Epithelial cell of esophagus (primary cell): ENCODE results near the gene TMEM126A.
"Not testable (repeated sequence)": the region's sequence is repeated elsewhere in the genome, so short reads cannot be mapped to it uniquely, and the experiment has no call there.

ENCODE experiments used
- DNase-seq: peaks from one replicate; pipeline ENCODE4 v3.0.0; 2010; ENCODE audit warnings: low read depth
- H3K4me3 ChIP-seq: 2 replicates; pipeline ENCODE4 v1.5.1; 2011; ENCODE audit warnings: mild to moderate bottlenecking, low read length, control low read depth
- TF ChIP-seq, protein P1 (sequence below): IDR thresholded peaks from 2 replicates; pipeline ENCODE4 v1.5.1; 2011; ENCODE audit warnings: low read depth, mild to moderate bottlenecking, low read length, control low read depth, inconsistent platforms; ENCODE audit not compliant: insufficient read depth; ENCODE audit errors: missing control alignments

The TMEM126A gene

DNA sequence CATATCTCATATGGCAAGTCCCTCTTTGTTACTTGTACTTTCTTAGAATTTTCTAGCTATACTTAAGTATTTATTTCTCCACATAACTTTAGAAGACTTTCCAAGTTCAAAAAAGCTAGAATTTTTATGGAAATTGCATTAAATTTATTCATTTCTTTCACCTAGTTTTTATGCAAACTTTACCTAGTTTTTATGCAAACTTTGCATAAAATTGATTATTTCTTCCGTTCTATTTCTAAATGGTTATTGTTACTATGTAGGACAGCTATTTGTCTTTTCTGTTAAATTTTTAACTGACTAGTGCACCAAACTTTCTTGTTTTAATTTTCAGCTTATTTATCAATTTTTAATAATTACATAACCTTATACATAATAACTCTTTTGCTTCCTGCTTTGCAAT, 20.4 kb downstream of the TMEM126A start:
- no peak for DNase-seq
- TF ChIP-seq, protein P1, sequence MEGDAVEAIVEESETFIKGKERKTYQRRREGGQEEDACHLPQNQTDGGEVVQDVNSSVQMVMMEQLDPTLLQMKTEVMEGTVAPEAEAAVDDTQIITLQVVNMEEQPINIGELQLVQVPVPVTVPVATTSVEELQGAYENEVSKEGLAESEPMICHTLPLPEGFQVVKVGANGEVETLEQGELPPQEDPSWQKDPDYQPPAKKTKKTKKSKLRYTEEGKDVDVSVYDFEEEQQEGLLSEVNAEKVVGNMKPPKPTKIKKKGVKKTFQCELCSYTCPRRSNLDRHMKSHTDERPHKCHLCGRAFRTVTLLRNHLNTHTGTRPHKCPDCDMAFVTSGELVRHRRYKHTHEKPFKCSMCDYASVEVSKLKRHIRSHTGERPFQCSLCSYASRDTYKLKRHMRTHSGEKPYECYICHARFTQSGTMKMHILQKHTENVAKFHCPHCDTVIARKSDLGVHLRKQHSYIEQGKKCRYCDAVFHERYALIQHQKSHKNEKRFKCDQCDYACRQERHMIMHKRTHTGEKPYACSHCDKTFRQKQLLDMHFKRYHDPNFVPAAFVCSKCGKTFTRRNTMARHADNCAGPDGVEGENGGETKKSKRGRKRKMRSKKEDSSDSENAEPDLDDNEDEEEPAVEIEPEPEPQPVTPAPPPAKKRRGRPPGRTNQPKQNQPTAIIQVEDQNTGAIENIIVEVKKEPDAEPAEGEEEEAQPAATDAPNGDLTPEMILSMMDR: no peak
- H3K4me3 ChIP-seq: no peak overlapping the region

DNA sequence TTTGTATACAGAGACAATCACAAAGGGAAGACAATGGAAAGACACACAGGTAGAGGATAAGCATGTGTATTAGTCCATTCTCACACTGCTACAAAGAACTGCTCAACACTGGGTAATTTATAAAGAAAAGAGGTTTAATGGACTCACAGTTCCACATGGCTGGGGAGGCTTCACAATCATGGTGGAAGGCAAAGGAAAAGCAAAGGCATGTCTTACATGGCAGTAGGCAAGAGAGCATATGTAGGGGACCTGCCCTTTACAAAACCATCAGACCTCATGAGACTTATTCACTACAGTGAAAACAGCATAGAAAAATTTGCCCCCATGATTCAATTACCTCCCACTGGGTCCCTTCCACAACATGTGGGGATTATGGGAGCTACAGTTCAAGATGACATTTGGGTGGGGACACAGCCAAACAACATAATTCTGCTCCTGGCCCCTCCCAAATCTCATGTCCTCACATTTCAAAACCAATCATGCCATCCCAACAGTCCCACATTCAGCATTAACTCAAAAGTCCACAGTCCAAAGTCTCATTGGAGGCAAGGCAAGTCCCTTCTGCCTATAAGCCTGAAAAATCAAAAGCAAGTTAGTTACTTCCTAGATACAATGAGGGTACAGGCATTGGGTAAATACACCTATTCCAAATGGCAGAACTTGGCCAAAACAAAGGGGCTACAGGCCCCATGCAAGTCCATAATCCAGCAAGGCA, 23.3 kb downstream of the TMEM126A start:
- DNase-seq, H3K4me3 ChIP-seq: not testable (repeated sequence)

DNA sequence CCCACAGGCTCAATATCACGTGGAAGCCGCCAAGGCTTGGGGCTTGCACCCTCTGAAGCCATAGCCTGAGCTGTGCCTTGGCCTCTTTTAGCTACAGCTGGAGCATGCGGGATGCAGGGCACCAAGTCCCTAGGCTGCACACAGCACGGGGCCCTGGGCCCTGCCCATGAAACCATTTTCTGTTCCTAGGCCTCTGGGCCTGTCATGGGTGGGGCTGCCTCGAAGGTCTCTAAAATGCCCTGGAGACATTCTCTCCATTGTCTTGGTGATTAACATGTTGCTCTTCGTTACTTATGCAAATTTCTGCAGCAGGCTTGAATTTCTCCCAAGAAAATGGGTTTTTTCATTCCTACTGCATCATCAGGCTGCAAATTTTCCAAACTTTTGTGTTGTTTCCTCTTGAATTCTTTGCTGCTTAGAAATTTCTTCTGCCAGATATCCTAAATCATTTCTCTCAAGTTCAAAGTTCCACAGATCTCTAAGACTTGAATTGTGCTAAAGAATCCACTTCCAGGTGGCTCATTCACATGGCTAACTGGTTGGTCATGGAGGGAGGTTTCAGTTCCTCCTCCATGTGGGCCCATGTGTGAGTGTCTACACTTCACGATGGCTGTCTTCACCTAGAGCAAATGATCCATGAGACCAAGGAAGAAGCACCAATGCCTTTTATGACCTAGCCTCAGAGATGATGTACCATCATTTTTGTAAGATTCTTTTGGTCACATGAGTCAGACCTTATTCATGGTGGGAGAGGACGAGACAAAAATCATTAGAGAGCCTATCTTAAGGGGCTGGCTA, 24.5 kb downstream of the TMEM126A start:
- no peak for DNase-seq
- TF ChIP-seq, protein P1: no peak
- H3K4me3 ChIP-seq: no peak overlapping the region

DNA sequence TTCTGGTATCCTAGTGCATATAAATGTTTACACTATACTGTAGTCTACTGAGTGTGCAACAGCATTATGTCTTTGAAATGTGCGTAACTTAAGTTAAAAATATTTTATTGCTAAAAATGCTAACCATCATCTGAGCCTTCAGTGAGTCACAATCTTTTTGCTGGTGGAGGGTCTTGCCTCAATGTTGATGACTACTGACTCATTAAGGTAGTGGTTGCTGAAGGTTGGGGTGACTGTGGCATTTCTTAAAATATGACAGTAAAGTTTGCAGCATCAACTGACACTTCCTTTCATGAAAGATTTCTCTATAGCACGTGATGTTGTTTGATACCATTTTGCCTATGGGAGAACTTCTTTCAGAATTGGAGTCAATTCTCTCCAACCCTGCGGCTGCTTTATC, 25.6 kb downstream of the TMEM126A start:
- no peak for DNase-seq

DNA sequence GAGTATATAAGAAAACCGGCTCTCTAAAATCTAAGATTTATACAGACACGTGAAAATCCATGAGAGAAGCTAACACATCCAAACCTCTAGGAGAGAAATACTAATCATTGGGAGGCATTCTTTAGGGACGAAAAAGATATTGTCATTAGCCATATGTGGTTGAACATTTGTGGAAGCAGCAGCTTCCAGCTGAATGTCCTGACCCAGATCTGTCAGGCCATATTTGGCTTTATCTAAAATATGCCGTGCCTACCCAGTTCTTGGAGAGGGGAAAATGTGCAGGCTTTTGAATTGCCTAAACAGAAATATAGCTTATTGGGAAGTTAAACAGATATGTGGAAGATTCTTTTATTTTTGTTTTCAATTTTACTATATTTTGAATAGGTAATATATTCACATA, 31.8 kb downstream of the TMEM126A start:
- H3K4me3 ChIP-seq: no peak overlapping the region
- TF ChIP-seq, protein P1: no peak
- no peak for DNase-seq

More for the DNA sequence above, 25.6 kb downstream of the TMEM126A start:
- TF ChIP-seq, protein P1: no peak
- H3K4me3 ChIP-seq: no peak overlapping the region

DNA sequence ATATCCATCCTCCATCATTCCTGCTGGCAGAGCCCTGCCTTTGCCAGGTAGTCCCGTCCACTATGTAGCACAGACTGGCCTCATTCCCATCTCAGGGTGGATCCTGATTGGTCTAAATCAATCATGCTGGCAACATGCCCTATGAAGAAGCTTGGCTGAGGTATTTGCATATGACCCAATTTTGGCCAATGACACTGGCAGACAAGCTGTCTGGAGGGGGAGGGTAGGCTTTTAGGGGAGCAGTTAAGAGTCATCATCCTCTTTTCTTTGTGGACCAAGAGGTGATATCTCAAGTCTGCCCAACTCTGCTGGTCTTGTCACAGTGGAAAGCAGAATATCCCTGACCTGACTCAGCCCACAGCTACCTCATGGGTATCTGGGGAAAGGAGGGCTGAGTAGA, 33.1 kb downstream of the TMEM126A start:
- no peak overlapping the region for H3K4me3 ChIP-seq
- TF ChIP-seq, protein P1: no peak
- DNase-seq: no peak

DNA sequence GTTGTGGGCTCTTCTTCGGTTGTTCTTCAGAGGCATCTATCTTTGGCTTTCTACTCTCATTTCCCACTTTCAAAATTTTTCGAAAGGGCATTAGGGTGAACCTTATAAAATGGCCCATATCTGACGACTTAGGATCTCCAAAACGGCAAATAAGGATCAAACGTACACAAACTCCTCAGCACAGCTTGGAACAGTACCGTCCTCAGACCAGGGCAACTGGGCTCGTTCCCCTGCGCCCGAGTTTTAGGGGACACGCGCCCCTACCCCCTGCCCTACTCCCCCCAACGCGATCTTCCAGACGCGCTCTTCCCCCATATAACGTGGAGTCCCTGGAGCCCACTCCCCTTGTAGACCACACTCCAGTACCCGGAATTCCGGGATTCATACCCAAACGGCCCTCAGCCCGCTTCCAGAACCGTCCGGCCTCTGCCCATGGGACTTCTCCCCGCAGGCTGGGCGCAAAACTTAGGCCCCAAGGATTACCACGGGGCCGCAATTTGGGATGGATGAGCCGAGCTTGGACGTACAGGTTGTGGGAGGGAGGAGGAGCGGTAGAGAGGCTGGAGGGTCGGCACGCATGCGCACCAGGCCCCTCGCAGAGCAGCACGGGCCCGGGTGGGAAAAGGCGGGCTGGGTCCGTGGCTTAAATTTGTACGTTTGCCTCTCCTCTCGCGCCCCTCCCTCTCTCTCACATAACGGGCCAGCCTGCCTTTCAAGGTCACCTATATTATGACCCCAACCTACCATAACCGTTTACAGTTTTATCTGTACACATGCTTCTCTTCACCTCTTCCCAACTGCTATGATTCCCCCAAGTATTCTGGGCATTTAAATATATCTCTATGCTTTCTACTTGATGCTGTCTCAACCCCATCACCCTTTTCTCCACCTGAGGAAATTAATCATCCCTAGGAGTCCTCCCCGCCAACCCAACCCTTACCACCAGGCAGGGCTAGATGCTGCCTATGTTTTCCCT, 34.9 kb downstream of the TMEM126A start:
- peak overlapping the region; percentile 48 for H3K4me3 ChIP-seq
- DNase-seq: peak; percentile 34
- TF ChIP-seq, protein P1: no peak
